Memory B cell (primary cell): ENCODE data around the gene GAST.
A peak's percentile ranks its signal among the peaks of the same experiment; 100 is the strongest.
"Not testable (repeated sequence)": the region's sequence is repeated elsewhere in the genome, so short reads cannot be mapped to it uniquely, and the experiment has no call there.

Experiments used
- ATAC-seq: fragments of 150-1000 bp; cut with Tn5 transposase; 2 replicates; pipeline ENCODE4 v1.10.0; 2021; ENCODE audit warnings: low read depth, mild to moderate bottlenecking, moderate library complexity
- DNase-seq, 2 donors: peaks; one replicate each; pipeline ENCODE4 v3.0.0; 2022; ENCODE audit warnings: low spot score in 2 of 2
- H3K27ac Mint-ChIP-seq: one replicate; pipeline ENCODE4 v1.8.0; 2022; ENCODE audit warnings: mild to moderate bottlenecking, moderate library complexity, mixed read lengths
- H3K27me3 Mint-ChIP-seq: one replicate; pipeline ENCODE4 v1.8.0; 2022; ENCODE audit warnings: mixed read lengths
- H3K36me3 Mint-ChIP-seq: one replicate; pipeline ENCODE4 v1.8.0; 2022; ENCODE audit warnings: mild to moderate bottlenecking, mixed read lengths
- H3K4me1 Mint-ChIP-seq: one replicate; pipeline ENCODE4 v1.8.0; 2022; ENCODE audit warnings: mixed read lengths
- H3K4me3 Mint-ChIP-seq: one replicate; pipeline ENCODE4 v1.8.0; 2022; ENCODE audit warnings: mild to moderate bottlenecking, moderate library complexity, mixed read lengths
- H3K9me3 Mint-ChIP-seq: one replicate; pipeline ENCODE4 v1.8.0; 2022; ENCODE audit warnings: mixed read lengths

Gene GAST

DNA sequence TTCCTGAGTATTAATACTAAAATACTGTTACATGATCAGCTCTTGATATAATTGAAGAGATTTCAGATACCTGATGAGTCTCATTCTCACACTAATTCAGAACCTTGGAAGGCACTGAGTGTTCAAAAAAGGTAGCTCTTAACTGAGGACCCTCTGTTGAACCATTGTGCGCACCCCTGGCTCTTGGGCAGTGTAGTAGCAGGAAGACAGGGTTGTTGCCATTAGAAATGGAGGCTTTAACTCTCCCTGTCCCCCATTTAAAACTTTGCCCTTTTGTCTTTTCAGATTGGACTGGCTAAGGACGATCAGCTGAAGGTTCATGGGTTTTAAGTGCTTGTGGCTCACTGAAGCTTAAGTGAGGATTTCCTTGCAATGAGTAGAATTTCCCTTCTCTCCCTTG lies 21.6 kb upstream of the GAST start:
- H3K27me3 Mint-ChIP-seq: no peaks in the 10 kb centered on the region
- DNase-seq (no peak), ATAC-seq (no peak)
- no peaks in the 10 kb centered on the region for H3K9me3 Mint-ChIP-seq
- H3K36me3 Mint-ChIP-seq: peaks cover 25% of the 10 kb centered on the region
- H3K4me1 Mint-ChIP-seq: peaks cover 17% of the 10 kb centered on the region
- peak overlapping the region; percentile 100 for H3K27ac Mint-ChIP-seq
- peak overlapping the region; percentile 93 for H3K4me3 Mint-ChIP-seq

DNA sequence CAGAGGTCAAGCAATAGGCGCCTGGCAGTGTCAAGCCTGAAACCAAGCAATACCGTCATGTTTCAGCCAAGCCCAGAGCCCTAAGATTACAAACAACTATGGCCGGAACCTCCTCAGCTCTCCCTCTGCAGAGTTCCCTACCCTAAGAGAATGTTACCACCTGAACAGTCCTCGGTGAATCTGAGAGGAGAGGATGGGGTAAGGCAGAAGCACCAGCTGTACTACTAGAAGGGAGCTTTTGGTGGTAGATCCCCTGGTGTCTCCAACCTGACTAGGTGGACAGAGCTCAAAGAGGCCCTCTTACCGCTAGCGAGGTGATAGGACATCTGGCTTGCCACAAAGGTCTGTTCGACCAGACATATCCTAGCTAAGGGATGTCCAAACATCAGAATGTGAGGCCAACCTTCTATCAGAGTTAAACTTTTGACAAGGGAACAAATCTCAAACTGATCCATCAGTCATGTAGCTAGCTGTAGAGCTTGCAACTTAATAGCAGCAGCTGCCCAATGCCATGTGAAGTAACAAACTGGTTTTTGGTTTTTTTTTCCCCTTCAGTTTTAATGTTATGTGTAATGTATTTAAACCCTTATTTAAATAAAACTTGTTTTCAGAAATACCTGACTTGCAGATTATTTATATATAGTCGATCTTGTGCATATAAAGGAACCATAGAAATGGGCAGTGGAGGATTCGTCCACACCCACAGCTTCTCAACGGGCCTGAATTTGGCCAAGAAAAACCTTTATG lies 20.9 kb upstream of the GAST start:
- Mint-ChIP-seq H3K4me1 (peaks cover 20% of the 10 kb centered on the region), H3K27me3 (no peaks in the 10 kb centered on the region), H3K27ac (peak overlapping the region; percentile 100), H3K36me3 (peaks cover 27% of the 10 kb centered on the region), H3K9me3 (no peaks in the 10 kb centered on the region), H3K4me3 (peak overlapping the region; percentile 21)
- ATAC-seq (no peak), DNase-seq (peak; percentile 31 to 52)

DNA sequence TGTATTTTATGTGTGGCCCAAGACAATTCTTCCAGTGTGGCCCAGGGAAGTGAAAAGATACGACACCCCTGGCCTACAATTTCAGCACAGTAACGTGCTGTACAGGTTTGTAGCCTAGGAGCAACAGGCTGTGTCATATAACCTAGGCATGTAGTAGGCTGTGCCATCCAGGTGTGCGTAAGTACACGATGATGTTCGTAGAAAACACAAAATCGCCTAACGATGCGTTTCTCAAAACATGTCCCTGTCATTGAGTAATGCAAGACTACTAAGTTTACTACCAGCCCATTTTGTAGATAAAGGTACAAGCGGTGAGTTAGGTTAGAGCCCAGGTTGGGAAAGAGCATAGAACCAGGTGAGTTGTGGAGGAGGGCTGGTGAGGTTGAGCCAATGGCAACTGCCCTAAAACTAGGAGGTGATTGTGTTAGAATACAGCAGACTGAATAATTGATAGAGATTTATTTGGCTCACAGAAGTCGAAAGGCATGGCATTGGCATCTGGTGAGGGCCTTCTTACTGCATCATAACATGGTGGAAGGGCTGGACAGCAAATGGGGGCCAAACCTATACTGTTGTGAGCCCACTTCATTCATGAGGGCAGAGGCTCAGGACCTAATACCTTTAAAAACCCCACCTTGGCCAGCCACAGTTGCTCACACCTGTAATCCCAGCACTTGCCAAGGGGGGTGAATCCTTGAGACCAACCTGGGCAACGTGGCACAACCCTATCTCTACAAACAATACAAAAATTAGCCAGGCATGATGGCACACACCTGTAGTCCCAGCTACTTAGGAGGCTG lies 19.2 kb upstream of the GAST start:
- ATAC-seq (no peak), DNase-seq (no peak)
- H3K4me1 Mint-ChIP-seq: peaks cover 19% of the 10 kb centered on the region
- H3K27ac Mint-ChIP-seq: peak overlapping the region; percentile 100
- H3K4me3 Mint-ChIP-seq: no peak overlapping the region
- H3K36me3 Mint-ChIP-seq: peaks cover 27% of the 10 kb centered on the region
- H3K9me3 Mint-ChIP-seq: no peaks in the 10 kb centered on the region
- H3K27me3 Mint-ChIP-seq: no peaks in the 10 kb centered on the region

DNA sequence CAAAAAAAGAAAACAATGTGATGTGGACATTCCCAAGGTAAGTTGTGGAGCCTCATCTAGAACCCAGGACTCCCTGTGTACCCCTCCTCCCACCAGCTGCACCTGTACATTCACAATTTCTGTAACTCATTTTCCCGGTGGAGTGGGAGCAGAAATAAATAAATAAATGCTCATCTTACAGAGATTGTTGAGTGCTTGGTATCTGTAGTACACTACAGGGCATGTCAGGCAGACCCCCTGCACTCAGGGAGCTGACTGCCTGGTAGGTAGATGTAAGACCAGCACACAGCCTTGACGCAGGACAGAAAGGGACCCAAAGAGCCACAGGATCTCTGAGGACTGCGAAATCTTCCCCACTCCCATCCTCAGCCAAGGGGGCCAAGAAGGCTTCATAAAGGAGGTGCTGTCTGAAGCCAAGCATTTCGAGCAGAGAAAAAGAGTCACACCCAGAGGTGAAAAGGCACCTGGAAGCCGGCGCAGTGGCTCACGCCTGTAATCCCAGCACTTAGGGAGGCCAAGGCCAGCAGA lies 16.9 kb upstream of the GAST start:
- peaks cover 18% of the 10 kb centered on the region for H3K36me3 Mint-ChIP-seq
- no peak for DNase-seq
- no peaks in the 10 kb centered on the region for H3K27me3 Mint-ChIP-seq
- H3K4me3 Mint-ChIP-seq: no peak overlapping the region
- no peak overlapping the region for H3K27ac Mint-ChIP-seq
- H3K4me1 Mint-ChIP-seq: peaks cover 14% of the 10 kb centered on the region
- H3K9me3 Mint-ChIP-seq: no peaks in the 10 kb centered on the region
- no peak for ATAC-seq

DNA sequence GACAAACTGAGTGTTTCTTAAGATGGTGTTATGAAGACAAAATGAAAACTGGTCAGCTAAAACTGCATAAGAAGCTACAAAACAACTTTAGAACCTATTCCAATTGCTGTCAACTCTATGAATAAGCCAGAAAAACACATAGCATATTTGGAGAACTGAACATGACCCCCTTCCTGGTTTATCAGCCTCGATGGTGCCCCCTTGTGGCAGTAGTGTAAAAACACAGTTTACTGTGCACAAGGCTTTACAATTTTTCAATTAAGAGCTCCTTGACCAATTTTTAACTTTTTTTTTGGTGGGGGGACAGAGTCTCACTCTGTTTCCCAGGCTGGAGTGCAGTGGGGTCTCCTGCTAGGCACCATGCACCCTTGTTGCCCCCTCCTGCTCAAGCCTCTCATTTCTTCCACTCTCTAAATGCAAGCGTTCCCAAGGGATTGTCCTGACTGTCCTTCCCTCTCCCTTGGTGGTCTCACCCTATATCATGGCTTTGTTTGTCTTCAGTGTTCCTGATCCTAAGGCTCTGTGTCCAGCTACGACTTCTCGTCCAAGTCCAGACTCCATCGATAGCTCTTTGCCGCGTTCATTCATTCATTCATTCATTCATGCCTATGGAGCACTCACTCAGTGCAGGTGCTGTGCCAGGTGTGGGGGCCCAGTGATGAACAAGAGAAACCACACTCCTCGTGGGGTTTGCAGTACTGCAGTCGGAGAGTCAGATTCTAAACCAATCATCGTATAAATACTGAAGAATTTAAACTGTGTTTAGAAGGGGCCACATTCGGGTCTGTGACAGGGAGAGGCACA lies 16.0 kb upstream of the GAST start:
- H3K27ac Mint-ChIP-seq: no peak overlapping the region
- H3K4me3 Mint-ChIP-seq: no peak overlapping the region
- H3K27me3 Mint-ChIP-seq: peaks cover 1% of the 10 kb centered on the region
- H3K4me1 Mint-ChIP-seq: peaks cover 14% of the 10 kb centered on the region
- peak; percentile 63 to 75 for DNase-seq
- H3K36me3 Mint-ChIP-seq: peaks cover 16% of the 10 kb centered on the region
- ATAC-seq: peak; percentile 49
- H3K9me3 Mint-ChIP-seq: no peaks in the 10 kb centered on the region

DNA sequence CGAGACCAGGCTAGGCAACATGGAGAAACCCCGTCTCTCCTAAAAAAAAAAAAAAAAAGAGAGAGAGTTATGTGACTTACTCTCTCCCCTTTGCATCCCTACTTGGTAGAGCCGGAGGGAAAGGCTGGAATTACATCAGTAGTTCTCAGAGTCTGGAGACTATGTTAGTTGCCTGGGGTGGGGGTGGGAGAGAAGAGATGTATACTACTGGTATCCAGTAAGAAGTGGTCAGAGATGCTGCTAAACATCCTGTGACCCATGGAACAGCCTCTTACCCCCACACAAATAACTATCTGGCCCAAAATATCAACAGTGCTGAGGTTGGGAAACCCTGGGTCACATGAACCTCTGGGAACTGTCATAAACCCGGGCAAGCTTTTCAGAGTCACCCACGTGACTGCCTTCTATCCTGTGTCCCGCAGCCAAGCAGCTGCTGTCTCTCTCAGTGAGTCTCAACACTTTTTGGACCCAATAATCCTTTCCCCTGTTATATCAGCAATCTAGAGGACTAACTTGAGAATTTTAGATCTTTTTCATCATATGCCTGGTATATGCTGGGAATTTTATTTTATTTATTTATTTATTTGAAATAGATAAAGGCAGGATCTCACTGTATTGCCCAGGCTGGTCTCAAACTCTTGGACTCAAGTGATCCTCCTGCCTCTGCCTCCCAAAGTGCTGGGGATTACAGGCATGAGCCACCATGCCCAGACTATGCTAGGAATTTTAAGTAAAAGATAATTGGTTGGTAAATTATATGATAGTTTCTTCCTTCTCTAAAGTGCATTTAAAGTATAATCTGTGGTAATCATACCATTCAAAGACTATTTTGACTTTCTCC lies 14.8 kb upstream of the GAST start:
- H3K36me3 Mint-ChIP-seq: peaks cover 12% of the 10 kb centered on the region
- H3K9me3 Mint-ChIP-seq: no peaks in the 10 kb centered on the region
- H3K27ac Mint-ChIP-seq: no peak overlapping the region
- no peak overlapping the region for H3K4me3 Mint-ChIP-seq
- DNase-seq (no peak), ATAC-seq (no peak)
- H3K4me1 Mint-ChIP-seq: peaks cover 9% of the 10 kb centered on the region
- peaks cover 1% of the 10 kb centered on the region for H3K27me3 Mint-ChIP-seq

DNA sequence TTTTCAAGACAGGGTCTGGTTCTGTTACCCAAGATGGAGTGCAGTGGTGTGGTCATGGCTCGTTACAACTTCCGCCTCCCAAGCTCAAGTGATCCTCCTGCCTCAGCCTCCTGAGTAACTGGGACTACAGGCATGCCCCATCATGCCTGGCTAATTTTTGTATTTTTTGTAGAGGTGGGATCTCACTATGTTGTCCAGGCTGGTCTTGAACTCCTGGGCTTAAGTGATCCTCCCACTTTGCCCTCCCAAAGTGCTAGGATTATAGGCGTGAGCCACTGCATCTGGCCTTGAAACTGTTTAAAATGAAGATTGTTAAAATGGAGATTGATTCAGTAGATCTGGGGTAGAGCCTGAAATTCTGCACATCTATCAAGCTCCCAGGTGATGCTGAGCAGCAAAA lies 11.3 kb upstream of the GAST start:
- H3K27me3 Mint-ChIP-seq, H3K36me3 Mint-ChIP-seq, ATAC-seq, H3K9me3 Mint-ChIP-seq, DNase-seq, H3K4me1 Mint-ChIP-seq, H3K4me3 Mint-ChIP-seq, H3K27ac Mint-ChIP-seq: not testable (repeated sequence)

DNA sequence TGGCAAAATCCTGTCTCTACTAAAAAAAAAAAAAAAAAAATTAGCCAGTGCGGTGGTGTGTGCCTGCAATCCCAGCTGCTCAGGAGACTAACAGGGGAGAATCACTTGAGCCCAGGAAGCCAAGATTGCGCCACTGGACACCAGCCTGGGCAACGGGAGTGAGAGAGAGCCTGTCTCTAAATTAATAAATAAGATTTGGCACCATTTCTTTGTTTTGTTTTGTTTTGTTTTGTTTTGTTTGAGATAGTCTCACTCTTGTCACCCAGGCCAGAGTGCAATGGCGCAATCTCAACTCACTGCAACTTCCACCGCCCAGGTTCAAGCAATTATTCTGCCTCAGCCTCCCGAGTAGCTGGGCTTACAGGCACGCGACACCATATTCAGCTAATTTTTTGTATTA lies 9.4 kb upstream of the GAST start:
- H3K27ac Mint-ChIP-seq: no peak overlapping the region
- H3K27me3 Mint-ChIP-seq: peaks cover 12% of the 10 kb centered on the region
- H3K36me3 Mint-ChIP-seq: no peaks in the 10 kb centered on the region
- no peak for DNase-seq
- no peaks in the 10 kb centered on the region for H3K4me1 Mint-ChIP-seq
- H3K4me3 Mint-ChIP-seq: no peak overlapping the region
- no peaks in the 10 kb centered on the region for H3K9me3 Mint-ChIP-seq
- ATAC-seq: no peak

DNA sequence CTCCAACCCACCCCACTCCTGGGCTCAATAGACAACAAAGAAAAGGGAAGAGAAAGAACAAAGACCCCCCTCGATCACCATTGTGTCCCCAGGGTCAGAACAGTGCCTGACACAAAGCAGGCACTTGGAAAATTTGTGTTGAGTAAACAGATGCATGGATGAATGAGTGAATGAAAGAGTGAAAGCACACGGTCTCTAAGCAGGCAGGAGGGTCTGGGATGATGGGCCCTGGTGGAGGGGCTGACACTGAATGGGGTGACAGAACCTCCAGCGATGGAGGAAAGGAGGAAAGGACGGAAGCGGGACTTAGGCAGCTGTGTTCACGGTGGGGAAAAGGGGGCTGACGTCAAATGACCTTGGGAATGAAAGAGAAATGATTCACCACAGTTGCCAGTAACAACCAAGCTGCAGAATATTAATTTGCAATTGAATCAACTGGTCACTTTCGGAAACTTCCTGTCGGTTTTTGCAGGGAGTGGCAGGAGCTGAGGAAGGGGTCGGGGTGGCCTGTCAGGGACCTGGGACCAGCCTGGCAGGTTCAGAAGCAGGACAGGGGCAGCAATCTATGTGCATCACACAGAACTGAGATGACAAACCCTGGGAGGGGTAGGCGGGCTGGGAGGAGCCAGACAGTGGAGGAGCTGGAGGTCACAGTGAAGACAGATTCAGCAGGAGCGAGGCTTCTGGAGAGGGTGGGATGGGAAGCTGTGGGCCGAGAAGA lies 6.7 kb upstream of the GAST start:
- DNase-seq: no peak
- H3K9me3 Mint-ChIP-seq: no peaks in the 10 kb centered on the region
- no peaks in the 10 kb centered on the region for H3K4me1 Mint-ChIP-seq
- H3K36me3 Mint-ChIP-seq: no peaks in the 10 kb centered on the region
- peaks cover 13% of the 10 kb centered on the region for H3K27me3 Mint-ChIP-seq
- H3K4me3 Mint-ChIP-seq: no peak overlapping the region
- no peak overlapping the region for H3K27ac Mint-ChIP-seq
- no peak for ATAC-seq

DNA sequence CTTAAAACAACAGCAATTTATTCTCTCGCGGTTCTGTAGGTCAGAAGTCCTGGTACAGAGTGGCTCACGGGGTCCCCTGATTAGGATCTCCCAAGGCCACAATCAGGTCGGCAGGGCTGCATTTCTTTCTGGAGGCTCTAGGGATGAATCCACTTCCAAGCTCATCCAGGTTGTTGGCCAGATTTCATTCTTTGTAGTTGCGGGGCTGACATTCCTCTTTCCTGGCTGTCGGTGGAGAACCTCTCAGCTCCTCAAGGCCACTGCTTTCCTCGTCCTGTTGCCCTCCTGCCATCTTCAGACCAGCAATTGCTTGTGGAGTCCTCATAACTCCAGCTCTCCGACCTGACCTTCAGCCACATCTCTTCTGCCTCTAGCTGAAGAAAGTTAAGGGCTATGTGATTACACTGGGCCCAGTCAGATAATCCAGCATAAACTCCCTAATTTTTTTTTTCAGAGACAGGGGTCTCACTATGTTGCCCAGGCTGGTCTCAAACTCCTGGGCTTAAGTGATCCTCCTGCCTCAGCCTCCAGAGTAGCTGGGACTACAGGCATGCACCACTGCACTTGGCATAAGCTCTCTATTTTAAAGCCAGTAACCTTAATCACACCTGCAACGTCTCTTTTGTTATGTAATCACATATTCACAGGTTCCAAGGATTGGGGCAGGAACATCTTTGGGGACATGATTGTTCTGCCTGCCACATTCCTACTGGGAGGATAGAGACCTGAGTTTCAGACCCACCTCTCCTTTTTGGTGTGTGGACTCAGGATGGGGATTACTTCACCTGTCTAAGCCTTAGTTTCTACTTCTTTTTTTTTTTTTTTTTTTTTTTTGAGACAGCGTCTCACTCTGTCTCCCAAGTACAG lies 4.1 kb upstream of the GAST start:
- Mint-ChIP-seq H3K36me3 (no peaks in the 10 kb centered on the region), H3K4me3 (no peak overlapping the region), H3K9me3 (no peaks in the 10 kb centered on the region), H3K27ac (no peak overlapping the region), H3K27me3 (peaks cover 23% of the 10 kb centered on the region), H3K4me1 (no peaks in the 10 kb centered on the region)
- ATAC-seq (no peak), DNase-seq (no peak)

DNA sequence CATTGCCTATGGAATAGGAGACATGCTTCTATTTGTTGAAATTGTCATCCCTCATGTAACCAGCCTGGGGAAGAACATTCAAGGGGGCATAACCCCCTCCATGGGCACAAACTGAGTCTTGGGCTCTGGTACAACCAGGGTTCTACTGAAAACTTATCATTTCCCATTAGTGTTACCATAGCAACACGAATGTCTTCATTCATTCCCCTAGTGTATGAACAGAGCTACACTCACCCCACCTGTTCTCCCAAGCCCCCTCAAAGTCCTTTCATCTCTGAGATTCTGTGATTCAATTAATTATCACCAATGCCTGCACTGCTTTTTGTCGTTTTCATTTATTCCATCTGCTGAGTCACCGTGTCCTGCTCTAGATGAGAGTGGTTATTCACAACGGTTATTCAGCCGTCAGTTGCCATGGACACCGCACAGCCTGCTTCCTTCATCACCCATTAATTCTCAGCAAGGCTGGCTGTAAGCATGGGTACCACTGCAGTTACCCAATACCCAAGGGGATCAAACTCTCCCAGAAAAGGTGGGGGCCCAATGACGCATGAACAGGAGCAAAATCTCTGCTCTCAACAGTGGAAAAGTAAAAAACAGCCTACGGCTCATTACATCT lies 1.6 kb upstream of the GAST start:
- H3K27ac Mint-ChIP-seq: no peak overlapping the region
- ATAC-seq: peak; percentile 34
- DNase-seq: no peak
- H3K9me3 Mint-ChIP-seq: no peaks in the 10 kb centered on the region
- H3K36me3 Mint-ChIP-seq: no peaks in the 10 kb centered on the region
- H3K4me1 Mint-ChIP-seq: no peaks in the 10 kb centered on the region
- peaks cover 18% of the 10 kb centered on the region for H3K27me3 Mint-ChIP-seq
- no peak overlapping the region for H3K4me3 Mint-ChIP-seq
